Endothelial cell (in vitro differentiated cells): ENCODE data around the gene SACS. TPM values are rescaled to one million over a fixed set of nuclear protein-coding genes. Genes with fewer than 3 reads are reported as not detected.

Experiments used
- DNase-seq: peaks from one replicate; pipeline ENCODE4 v3.0.0; 2021; ENCODE audit warnings: low spot score
- H3K27ac Mint-ChIP-seq: one replicate; pipeline ENCODE4 v1.8.0; 2021; ENCODE audit warnings: mixed read lengths, inconsistent platforms; ENCODE audit not compliant: unreplicated experiment
- H3K27me3 Mint-ChIP-seq: one replicate; pipeline ENCODE4 v1.8.0; 2021; ENCODE audit warnings: mild to moderate bottlenecking, moderate library complexity, mixed read lengths, inconsistent platforms; ENCODE audit not compliant: unreplicated experiment
- H3K36me3 Mint-ChIP-seq: one replicate; pipeline ENCODE4 v1.8.0; 2021; ENCODE audit warnings: mild to moderate bottlenecking, low read depth, mixed read lengths, inconsistent platforms; ENCODE audit not compliant: unreplicated experiment
- H3K4me1 Mint-ChIP-seq: one replicate; pipeline ENCODE4 v1.8.0; 2021; ENCODE audit warnings: mild to moderate bottlenecking, mixed read lengths, inconsistent platforms; ENCODE audit not compliant: unreplicated experiment
- H3K4me3 Mint-ChIP-seq: one replicate; pipeline ENCODE4 v1.8.0; 2021; ENCODE audit warnings: mild to moderate bottlenecking, mixed read lengths, inconsistent platforms; ENCODE audit not compliant: unreplicated experiment
- H3K9me3 Mint-ChIP-seq: one replicate; pipeline ENCODE4 v1.8.0; 2021; ENCODE audit warnings: mixed read lengths, inconsistent platforms; ENCODE audit not compliant: unreplicated experiment
- CTCF ChIP-seq: fragments of 200-600 bp; sonication (generic); IDR thresholded peaks from one replicate; pipeline ENCODE4 v1.5.0; 2021; ENCODE audit warnings: antibody characterized with exemption; ENCODE audit not compliant: unreplicated experiment
- total RNA-seq: library from RNA; stranded (reverse); fragmentation: NEBNext Ultra II Directional; extraction: Animal tissue kit (Norgen Biotek cat#: 25700); gene quantifications from one replicate; pipeline ENCODE4 v1.2.1, GENCODE V29; 2021; ENCODE audit not compliant: unreplicated experiment

SACS gene
- total RNA-seq, 1 donor from 2014 or later, result 45.8 TPM

DNA sequence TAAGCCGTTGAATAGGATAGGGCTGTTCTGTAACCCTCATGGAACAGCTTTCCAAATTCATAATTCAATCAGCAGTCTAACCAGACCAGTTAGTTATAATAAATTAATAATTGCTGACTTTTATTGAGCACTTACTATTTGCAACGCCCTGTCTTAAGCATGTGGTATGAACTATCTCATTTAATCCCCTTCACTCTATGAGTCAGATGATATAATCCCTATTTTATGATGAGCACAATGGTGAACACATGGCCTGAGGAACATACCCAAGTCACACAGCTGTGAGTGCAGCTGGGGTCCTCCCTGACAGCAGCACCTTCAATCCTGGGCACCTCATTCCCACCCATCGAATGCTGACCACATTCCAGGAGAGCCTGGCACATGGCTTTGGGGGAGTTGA lies 28.0 kb upstream of the SACS start:
- Mint-ChIP-seq H3K27me3 (no peaks in the 10 kb centered on the region), H3K9me3 (no peaks in the 10 kb centered on the region), H3K36me3 (no peaks in the 10 kb centered on the region), H3K27ac (no peak overlapping the region), H3K4me1 (peaks cover 2% of the 10 kb centered on the region), H3K4me3 (no peak overlapping the region)
- no peak for TF ChIP-seq CTCF
- DNase-seq, result no peak

DNA sequence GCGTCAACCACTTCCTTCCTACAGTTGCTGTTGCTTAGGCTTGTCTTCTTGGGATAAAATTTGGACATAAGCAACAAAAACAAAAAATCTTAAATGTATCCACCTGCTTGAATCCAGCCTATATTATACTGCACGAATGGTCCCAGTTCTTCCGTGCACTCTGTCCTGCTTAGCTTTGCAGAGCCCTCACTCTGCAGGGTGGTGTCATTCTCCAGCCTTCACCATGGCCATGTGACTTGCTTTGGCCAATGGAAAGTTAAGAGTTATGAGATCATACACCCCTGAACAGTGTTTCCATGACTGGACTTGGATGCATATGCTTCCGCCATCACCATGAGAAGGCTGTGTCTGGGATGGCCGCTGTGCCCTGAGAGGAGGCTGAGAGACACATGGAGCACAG lies 27.4 kb upstream of the SACS start:
- TF ChIP-seq CTCF, result no peak
- Mint-ChIP-seq H3K27ac (no peak overlapping the region), H3K36me3 (no peaks in the 10 kb centered on the region), H3K4me3 (no peak overlapping the region), H3K27me3 (no peaks in the 10 kb centered on the region), H3K4me1 (peaks cover under 1% of the 10 kb centered on the region), H3K9me3 (no peaks in the 10 kb centered on the region)
- no peak for DNase-seq

DNA sequence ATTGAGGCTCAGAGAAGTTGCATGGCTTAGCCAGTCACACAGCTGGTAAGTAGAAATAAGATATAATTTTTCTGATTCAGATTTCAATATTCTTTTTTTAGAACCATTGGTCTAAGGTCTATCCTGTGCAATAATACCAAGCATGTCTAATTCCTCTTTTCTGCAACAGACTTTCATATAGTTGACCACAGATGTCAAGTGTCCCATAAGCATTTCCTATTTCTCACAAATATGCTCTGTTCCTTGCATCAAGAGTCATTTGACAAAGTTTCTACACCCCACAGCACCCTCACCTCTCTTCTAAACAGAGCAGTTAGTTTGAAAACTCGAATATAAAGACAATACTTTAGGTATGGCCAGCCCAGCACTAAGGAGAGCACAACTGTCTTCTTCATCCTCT lies 26.8 kb upstream of the SACS start:
- no peaks in the 10 kb centered on the region for H3K27me3 Mint-ChIP-seq
- DNase-seq, result no peak
- no peak overlapping the region for H3K4me3 Mint-ChIP-seq
- no peak for TF ChIP-seq CTCF
- H3K36me3 Mint-ChIP-seq, result no peaks in the 10 kb centered on the region
- no peaks in the 10 kb centered on the region for H3K9me3 Mint-ChIP-seq
- no peak overlapping the region for H3K27ac Mint-ChIP-seq
- no peaks in the 10 kb centered on the region for H3K4me1 Mint-ChIP-seq

- no peak overlapping the region for H3K27ac Mint-ChIP-seq
- no peak for DNase-seq
These were observed 25.5 kb upstream of the SACS start for GRCh38 chr13:23458989-23459388.

More at GRCh38 chr13:23458989-23459388, 25.5 kb upstream of the SACS start:
- Mint-ChIP-seq H3K4me3 (no peak overlapping the region), H3K36me3 (no peaks in the 10 kb centered on the region), H3K4me1 (no peaks in the 10 kb centered on the region), H3K9me3 (no peaks in the 10 kb centered on the region), H3K27me3 (peaks cover 1% of the 10 kb centered on the region)
- TF ChIP-seq CTCF, result no peak
